HG02870 (cell line): ENCODE results near the gene NAT9.

Experiments used
- ATAC-seq: cut with Tn5 transposase; IDR thresholded peaks from one replicate; pipeline ENCODE4 v1.9.1; 2021; ENCODE audit warnings: mild to moderate bottlenecking, moderate library complexity; ENCODE audit not compliant: unreplicated experiment

Gene NAT9

GRCh38 chr17:74731347-74731605, 44.9 kb downstream of the NAT9 start:
- no peak for ATAC-seq

GRCh38 chr17:74730491-74731346, 45.4 kb downstream of the NAT9 start:
- no peak for ATAC-seq

- no peak for ATAC-seq
These were observed 46.3 kb downstream of the NAT9 start for GRCh38 chr17:74729866-74730265.

DNA sequence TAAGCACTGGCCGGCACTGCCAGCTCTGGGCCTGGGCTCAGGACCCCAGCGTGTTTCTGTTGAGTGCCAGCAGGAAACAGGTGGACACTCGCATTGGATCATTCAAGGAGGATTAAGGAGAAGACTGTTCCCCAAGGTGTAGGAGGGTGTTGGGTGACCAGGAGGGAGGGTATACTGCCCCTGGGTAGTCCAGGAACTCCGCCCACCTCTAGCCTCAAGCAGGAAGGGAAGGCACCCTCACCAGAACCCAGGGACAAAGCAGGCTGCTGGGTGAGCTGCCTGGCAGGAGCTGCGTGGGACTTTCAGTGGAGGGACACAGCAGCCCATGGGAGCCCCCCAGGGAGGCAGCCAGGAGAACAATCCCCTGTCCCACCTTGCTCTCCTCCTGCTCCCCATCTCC, 46.8 kb downstream of the NAT9 start:
- no peak for ATAC-seq

DNA sequence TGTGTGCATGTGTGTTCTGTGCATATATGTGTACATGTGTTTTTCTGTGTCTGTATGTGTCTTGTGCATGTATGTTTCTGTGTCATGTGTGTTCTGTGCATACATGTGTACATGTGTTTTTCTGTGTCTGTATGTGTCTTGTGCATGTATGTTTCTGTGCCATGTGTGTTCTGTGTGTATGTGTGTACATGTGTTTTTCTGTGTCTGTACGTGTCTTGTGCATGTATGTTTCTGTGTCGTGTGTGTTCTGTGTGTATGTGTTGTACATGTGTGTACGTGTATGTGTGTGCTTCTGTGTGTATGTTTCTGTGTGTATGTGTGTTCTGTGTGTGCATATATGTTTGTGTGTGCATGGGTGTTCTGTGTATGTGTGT, 47.5 kb downstream of the NAT9 start:
- ATAC-seq, result no peak

DNA sequence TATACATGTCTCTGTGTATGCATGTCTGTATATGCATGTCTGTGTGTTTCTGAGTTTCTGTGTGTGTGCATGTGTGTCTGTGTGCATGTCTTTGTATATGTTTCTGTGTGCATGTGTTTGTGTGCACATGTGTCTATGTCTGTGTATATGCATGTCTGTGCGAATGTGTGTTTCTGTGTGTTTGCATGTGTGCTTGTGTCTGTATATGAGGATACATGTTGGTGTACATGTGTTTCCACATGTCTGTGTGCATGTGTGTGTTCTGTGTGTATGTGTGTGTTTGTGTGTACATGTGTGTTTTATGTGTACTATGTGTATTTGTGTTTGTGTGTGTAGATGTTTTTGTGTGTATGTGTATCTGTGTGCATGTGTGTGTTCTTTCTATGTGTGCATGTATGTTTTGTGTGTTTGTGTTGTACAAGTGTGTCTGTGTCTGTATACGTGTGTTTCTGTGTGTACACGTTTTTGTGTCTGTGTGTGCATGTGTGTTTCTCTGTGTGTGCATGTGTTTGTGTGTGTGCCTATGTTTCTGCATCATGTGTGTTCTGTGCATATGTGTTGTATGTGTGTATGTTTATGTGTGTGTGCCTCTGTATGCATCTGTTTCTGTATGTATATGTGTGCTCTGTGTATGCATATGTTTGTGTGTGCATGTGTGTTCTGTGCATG, 48.0 kb downstream of the NAT9 start:
- ATAC-seq, result no peak

DNA sequence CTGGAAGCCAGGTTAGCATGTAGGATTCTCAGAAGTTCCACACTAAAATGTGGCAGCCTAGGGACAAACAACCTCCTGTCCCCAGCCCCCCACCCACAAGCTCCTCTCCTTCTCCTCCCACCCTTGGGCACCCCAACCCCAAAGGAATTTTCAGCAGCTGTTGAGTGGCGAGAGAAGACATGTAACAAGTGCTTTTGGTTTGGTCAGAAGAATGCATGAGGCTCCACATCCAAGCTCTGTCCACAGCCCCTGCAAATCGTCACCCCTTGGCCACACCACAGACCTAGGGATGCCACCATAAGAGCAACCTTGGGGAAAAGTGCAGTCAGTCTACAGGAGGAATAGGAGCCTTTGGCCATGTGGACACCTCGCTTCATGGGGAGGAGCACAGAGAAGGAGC, 51.0 kb downstream of the NAT9 start:
- ATAC-seq, result no peak

DNA sequence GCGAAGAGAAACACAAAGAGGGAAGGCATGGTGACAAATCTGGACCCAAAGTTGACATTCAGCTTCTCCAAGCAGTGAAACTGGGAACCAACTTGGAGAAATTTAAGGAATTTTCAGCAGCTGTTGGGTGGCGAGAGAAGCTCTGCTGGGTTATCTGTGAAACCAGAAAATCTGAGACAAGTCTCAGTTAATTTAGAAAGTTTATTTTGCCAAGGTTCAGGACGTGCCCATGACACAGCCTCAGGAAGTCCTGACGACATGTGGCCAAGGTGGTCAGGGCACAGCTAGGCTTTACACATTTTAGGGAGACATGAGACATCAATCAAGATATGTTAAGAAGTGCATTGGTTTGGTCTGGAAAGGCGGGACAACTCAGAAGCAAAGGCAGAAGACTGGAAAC, 52.3 kb downstream of the NAT9 start:
- ATAC-seq, result no peak

DNA sequence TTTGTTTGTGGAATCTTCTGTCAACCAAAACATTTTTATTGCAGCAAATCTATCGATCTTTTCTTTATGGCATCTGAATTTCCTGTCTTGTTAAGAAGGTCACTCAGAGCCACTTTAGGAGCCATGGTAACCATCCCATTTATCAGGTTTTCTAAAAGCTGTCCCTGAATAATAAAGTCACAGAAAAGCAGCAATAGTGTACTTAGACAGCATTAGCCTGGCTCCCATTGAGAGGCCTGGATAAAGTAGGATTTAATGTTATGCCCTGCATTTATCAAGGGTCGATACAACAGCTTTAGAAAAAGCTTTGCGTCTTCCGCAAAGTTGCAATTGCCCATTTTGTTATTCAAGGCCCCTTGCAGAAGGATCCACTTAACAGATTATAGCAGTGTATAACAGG, 53.4 kb downstream of the NAT9 start:
- ATAC-seq, result no peak
